Measurements from ENCODE around the gene ASB8.
"Not testable (repeated sequence)": the region's sequence is repeated elsewhere in the genome, so short reads cannot be mapped to it uniquely, and the experiment has no call there.

ASB8 gene

DNA sequence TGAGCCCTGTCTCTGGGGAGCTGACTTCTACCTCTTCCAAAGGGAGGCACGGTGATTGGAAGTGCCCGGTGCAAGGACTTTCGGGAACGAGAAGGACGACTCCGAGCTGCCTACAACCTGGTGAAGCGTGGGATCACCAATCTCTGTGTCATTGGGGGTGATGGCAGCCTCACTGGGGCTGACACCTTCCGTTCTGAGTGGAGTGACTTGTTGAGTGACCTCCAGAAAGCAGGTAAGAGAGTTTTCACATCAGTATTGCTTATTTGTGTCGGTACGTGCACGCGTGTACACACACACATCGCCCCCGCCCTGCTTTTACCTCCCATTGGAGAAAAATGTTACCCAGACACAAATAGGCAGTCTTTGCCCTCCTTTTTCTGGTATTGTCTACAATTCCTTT lies 24.5 kb downstream of the ASB8 start:
- DNase-seq, result no peak

DNA sequence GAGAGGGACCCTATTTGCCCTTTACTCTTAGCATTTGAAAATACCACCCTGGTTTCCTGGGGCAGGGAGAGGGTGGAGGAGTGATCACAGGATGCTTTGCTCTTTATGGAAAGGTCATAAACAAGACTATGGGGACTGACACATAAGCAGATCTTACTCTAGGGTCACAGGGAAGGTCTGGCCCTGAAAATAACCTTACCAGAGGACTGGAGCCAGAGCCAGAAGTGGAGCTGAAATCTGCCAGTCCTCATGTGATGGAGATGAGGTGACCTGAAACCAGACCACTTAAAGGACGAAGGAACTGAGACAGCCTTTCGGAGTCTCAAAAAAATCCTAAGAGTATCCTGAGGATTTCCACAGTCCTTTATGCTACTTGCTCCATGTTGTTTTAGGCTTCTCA lies 25.8 kb downstream of the ASB8 start:
- DNase-seq, result no peak

DNA sequence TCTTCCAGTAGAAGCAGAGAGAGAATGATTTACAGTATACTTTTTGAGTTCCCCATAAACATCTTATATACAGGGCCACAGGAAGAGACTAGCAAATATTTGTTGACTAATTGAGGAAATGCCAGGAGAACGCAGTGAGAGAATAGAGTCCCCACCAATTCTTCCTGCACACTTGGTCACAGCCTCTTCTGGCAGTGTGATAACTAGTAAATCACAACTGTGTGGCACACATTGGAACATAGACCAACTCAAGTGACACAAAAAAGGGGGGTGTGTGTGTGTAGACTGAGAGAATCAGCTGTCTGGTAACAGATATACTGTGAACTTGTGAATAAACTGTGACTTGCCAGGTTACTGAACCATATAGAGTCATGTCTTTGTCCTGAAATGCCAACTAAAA lies 27.9 kb downstream of the ASB8 start:
- DNase-seq, result no peak

- no peak for DNase-seq
Observed at GRCh38 chr12:48128800-48129199, 28.5 kb downstream of the ASB8 start.

GRCh38 chr12:48126953-48127630 lies 30.2 kb downstream of the ASB8 start:
- no peak for DNase-seq

GRCh38 chr12:48125985-48126384 lies 31.3 kb downstream of the ASB8 start:
- DNase-seq, result no peak

DNA sequence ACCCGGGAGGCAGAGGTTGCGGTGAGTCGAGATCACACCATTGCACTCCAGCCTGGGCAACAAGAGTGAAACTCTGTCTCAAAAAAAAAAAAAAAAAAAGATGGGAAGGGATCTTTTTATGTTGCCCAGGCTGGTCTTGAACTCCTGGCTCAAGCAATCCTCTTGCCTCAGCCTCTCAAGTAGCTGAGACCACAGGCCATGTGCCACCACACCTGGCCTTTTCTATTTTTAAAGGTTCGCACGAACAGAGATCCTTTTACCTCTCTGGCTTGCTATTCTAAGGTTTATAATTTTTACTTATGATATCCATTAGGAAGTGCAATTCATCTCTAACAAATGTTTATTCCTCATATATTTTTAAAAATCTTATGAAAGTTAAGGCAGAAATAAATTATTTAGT lies 31.8 kb downstream of the ASB8 start:
- DNase-seq, result not testable (repeated sequence)

DNA sequence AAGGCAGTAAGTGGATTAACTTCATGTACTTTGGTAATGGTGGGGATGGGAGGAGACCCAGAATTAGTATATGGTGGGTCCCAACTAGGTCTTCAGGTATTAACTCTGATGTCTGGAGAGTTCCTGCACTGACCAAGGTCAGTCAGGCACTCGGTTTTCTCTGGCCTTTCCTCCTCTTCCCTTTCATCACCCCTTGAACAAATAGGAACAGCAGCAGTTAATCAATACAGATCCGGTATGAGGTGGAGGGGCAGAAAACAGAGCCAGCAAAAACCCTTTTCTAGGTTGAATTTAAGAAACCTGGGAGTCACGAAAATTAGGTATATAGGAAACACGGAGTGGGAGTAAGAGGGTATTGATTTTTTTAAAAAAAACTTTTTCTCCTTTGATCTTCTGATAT lies 34.1 kb downstream of the ASB8 start:
- DNase-seq, result no peak

DNA sequence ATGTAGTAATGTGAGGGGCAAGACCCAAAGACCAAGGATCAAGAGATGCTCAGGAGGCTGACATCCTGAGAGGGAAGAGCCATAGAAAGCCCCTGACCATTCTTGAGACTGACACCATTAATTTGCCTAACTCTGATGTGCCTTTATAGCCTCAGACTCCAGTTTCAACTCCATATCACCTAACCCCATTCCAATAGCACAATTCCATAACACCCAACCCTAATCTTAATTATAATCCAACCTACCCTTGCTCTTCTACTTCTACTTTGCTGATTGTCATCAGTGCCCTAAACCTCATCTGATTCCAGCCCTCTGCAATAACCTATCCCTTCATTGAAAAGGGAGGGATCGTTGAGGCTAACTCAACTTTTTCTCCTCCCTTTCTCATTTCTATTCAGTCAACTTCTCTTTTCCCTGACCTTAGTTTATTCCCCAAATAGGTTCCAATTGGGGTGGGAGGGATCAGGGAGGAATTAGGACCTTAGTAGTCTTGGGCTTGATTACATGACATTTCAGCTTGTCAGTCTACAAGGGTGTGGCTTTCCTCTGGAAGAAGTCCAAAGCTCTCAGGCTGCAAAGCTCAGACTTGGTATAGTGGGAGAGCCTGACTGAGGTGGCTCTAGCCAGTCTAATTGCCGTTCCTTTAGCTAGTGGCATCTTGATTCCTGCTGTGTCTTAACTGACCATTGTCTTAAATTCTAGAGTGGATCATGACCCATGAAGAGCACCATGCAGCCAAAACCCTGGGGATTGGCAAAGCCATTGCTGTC lies 35.1 kb downstream of the ASB8 start:
- DNase-seq, result no peak

DNA sequence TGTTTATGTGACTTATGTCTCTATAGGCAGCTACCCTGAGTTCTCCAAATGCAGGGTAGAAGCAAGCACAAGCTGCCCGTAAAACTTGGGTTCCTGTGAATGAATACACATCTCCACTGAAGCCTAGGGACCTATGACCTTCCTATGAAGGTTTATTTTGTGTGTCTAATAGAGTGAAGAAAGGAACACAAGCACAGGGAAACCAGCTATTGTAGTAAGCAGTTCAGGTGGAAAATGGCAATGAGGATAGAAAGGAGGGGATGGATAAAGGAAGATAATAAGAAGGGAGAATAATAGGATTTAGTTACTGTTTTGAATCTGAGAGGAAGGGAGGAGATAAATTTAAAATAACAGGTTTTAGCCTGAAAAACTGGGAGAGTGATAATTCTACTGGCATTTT lies 35.8 kb downstream of the ASB8 start:
- DNase-seq, result no peak

- no peak for DNase-seq
Observed at GRCh38 chr12:48119834-48120195, 37.5 kb downstream of the ASB8 start.

- DNase-seq, result peak; percentile 51 to 80
Observed at GRCh38 chr12:48119078-48119833, 38.1 kb downstream of the ASB8 start, which contains the start of gene PFKM. TSS of gene PFKM (plus strand) at chr12:48119364. CDS start at chr12:48122775, 3,411 bp downstream.

GRCh38 chr12:48118284-48118871 lies 38.9 kb downstream of the ASB8 start:
- DNase-seq, result no peak

- DNase-seq, result no peak
Observed at GRCh38 chr12:48115957-48116356, 41.4 kb downstream of the ASB8 start.

- DNase-seq, result not testable (repeated sequence)
Observed at GRCh38 chr12:48111312-48111693, 46.0 kb downstream of the ASB8 start.

DNA sequence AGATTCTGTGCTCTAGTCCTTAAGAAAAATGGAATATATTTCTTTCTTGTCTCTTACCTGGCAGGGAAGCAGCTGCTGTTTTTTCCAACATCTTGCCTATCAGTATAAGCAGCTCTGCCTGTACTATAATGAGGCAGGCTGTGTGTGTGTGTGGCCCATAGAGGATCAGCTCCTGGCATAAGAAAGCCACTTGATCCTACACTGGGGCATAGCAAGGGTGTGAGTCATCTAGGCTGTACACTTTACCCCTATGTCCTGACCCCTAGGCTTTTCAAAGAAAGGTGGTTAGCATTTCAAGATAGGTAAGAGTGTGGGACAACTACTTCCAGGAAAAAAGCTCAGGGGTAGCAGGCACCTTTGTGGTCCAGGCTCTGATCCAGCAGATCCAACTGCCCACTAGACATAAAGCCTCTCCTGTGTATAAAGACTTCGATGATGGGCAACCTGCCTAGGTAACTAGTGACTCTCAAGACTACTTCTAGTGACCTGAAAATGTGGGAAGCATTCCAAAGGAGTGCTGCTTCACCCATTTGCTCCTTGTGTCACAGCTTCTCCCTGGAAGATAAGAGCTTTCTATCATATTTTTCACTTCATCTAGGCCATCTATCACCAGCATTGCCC lies 46.5 kb downstream of the ASB8 start:
- DNase-seq, result no peak

DNA sequence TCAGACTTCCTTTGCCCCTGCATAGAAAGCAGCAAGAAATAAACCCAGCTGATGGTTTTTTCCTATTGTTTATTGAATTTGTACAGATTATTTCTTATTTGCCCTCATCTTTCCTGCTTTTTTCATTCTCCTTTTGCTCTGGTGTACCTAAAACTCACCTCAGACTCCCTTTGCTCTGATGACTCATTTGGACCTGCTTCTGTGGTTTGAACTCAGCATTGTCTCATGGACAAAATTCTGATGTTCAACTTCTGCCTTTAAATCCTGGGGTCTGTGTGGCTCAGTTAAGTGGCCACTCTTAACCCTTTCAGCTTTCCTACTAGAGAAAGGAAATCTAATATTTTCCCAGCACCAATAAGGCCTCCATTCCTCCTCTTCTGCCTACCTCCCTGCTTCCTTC lies 47.9 kb downstream of the ASB8 start:
- no peak for DNase-seq

DNA sequence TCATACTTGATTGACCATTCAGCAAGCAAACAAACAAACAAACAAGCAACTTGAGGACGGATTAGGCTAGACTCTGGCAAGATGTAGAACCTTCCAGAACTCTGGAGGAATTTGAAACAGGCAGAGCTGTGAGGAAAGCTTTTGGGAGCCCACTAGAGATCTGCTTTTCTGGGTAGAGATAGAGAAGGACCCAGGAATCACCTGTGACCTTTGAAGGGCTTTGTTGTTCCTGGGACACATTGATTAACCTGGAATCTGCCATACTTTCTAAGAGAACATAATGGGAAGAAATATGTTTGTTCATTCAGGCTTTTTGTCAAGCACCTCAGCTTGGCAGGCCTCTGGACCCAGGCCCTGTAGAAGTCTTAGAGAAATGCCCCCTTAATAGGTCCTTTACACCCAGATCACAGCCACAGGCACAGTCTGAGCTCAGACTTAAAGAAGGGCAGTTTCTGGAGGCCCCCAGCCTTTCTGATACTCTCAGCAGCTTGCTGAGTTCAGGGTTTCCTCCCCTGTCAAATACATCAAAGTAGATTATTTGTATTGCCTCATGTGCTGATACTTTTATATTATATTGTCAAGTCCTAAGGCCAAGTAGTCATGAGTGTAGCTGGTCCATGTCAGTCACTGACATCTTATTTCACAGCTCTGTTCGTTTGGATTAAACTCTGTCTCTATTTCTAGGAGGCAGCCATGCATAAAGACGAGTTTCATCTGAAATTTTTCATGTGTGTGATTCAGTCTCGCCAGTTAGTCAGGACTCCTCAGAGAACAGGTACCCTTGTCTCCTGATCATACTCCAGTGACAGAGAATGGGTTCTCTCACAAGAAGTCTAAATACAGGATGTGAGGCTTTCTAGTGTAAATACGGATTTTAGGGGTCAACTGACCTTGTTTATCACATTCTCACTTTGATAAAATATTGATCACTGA lies 50.4 kb downstream of the ASB8 start:
- no peak for DNase-seq

- DNase-seq, result peak; percentile 91 to 97
Observed at GRCh38 chr12:48105867-48106680, 51.2 kb downstream of the ASB8 start, which contains the start of gene SENP1. TSS of gene SENP1 (minus strand) at chr12:48106079. CDS start at chr12:48101472, 4,607 bp downstream.

DNA sequence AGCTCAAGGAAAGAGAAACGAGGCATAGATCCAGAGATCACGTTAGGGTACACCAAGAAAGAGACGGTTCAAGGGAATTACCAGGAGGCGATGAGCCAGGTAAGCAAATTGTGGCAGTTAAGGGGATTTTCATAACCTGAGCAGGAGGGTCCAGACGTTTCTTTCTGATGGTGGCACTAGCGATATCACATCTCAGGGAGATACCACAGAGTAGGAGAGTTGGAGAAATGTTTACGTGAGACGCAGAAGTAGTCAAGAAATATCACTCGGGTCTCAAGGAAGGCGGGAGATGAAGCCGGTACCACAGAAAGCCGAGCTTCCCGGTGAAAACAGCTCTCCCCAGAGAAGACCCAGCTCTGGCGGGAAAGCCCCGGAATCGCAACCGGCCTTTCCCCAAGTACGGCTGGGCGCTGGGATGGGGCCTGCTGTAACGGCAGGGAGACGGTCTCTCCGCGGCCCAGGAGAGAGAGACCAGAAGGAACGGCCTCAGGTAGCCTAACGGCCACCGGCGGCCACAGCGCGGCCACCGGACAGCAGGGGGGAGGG lies 51.9 kb downstream of the ASB8 start:
- no peak for DNase-seq
